K562 (cell line): ENCODE data around the gene RPS2. TPM values are rescaled to one million over a fixed set of nuclear protein-coding genes. Genes with fewer than 3 reads are reported as not detected.

ENCODE experiments used
- ATAC-seq: fragments of 200-7000 bp; cut with Tn5 transposase; 3 replicates; pipeline ENCODE4 v1.9.1; 2020; ENCODE audit warnings: moderate library complexity
- BruUV-seq: library from RNA; stranded (reverse); fragments of 400-500 nt; replicated peaks from 2 replicates; lab custom pipeline; 2021; lab: Mats Ljungman, UMichigan
- CTCF ChIA-PET: fragments of 300-600 bp; formaldehyde crosslinking; extraction: SDS; loops from one replicate; lab custom pipeline; 2021; ENCODE audit warnings: low intra/inter-chr PET ratio; lab: Yijun Ruan, JAX
- POLR2A ChIA-PET: fragments of 300-600, 350-650 bp; sonication (Branson Sonifier 250); formaldehyde crosslinking; extraction: SDS; loops from one replicate; lab custom pipeline; 2021; ENCODE audit warnings: antibody characterized with exemption, inconsistent platforms; lab: Yijun Ruan, JAX
- DNase-seq, 4 experiments: peaks; one replicate each; pipeline versions ENCODE4 v3.0.0 to v3.0.0-alpha.2; 2011 to 2018; ENCODE audit warnings: low spot score in 3 of 4, mixed read lengths in 3 of 4; ENCODE audit errors: extremely low read depth in 1 of 4
- FAIRE-seq: peaks from 2 replicates; lab custom pipeline; 2011; peaks lifted over from hg19 to GRCh38; lab: Jason Lieb, UNC
- H2AFZ ChIP-seq: 2 replicates; pipeline ENCODE4 v1.6.0; 2011; ENCODE audit warnings: low read depth, low read length, control low read depth, inconsistent platforms
- H3K27ac ChIP-seq: fragments of 200-600 bp; 3 replicates; pipeline ENCODE4 v1.8.0; 2011; ENCODE audit warnings: low read depth, mild to moderate bottlenecking, control low read depth, inconsistent platforms, low read length, moderate library complexity, mixed read lengths; ENCODE audit errors: extremely low read depth
- H3K27me3 ChIP-seq, 2 experiments: fragments of 300-600 bp in 1 of 2; 2 replicates in 1 of 2; 3 replicates in 1 of 2; pipeline versions ENCODE4 v1.6.0 to v1.8.0; 2011; ENCODE audit warnings: inconsistent platforms in 2 of 2, low read length in 2 of 2, mild to moderate bottlenecking in 1 of 2, mixed read lengths in 1 of 2, moderate library complexity in 1 of 2; ENCODE audit not compliant: control insufficient read depth in 2 of 2, insufficient read depth in 2 of 2
- H3K36me3 ChIP-seq: fragments of 300-600 bp; 3 replicates; pipeline ENCODE4 v1.8.0; 2011; ENCODE audit warnings: mild to moderate bottlenecking, low read length, inconsistent platforms; ENCODE audit not compliant: control insufficient read depth, insufficient read depth
- H3K4me1 ChIP-seq, 2 experiments: fragments of 200-600 bp in 1 of 2; replicated peaks in 1 of 2; 2 replicates in 1 of 2; 3 replicates in 1 of 2; pipeline versions ENCODE4 v1.5.1 to v1.8.0; 2011; ENCODE audit warnings: inconsistent platforms in 2 of 2, low read length in 2 of 2, mild to moderate bottlenecking in 1 of 2, mixed read lengths in 1 of 2, moderate library complexity in 1 of 2; ENCODE audit not compliant: control insufficient read depth in 2 of 2, insufficient read depth in 2 of 2
- H3K4me2 ChIP-seq: 2 replicates; pipeline ENCODE4 v1.6.1; 2011; ENCODE audit warnings: low read length, control low read depth, inconsistent platforms, mixed read lengths; ENCODE audit not compliant: insufficient read depth
- H3K4me3 ChIP-seq: fragments of 200-600 bp; sonication (generic), shearing (Covaris generic); 2 replicates; pipeline ENCODE4 v1.5.1; 2016; ENCODE audit warnings: control low read depth, inconsistent platforms
- H3K79me2 ChIP-seq: fragments of 200-600 bp; 3 replicates; pipeline ENCODE4 v1.8.0; 2011; ENCODE audit warnings: low read length, inconsistent platforms; ENCODE audit not compliant: control insufficient read depth, insufficient read depth
- H3K9ac ChIP-seq, 2 experiments: 2 replicates each; pipeline versions ENCODE4 v1.6.0 to v1.6.1; 2011; ENCODE audit warnings: low read depth in 2 of 2, low read length in 2 of 2, control low read depth in 1 of 2, inconsistent platforms in 1 of 2, mild to moderate bottlenecking in 1 of 2, mixed read lengths in 1 of 2; ENCODE audit not compliant: insufficient read depth in 1 of 2
- H3K9me1 ChIP-seq: one replicate; pipeline ENCODE4 v1.6.0; 2011; ENCODE audit warnings: inconsistent platforms, mild to moderate bottlenecking, low read length, moderate library complexity; ENCODE audit not compliant: control insufficient read depth, insufficient read depth
- H3K9me3 ChIP-seq: replicated peaks from 2 replicates; pipeline ENCODE4 v1.5.1; 2011; ENCODE audit warnings: low read depth, low read length, inconsistent platforms; ENCODE audit not compliant: control insufficient read depth, insufficient read depth
- H4K20me1 ChIP-seq: replicated peaks from 2 replicates; pipeline ENCODE4 v1.6.1; 2011; ENCODE audit warnings: low read length, inconsistent platforms, mixed read lengths; ENCODE audit not compliant: control insufficient read depth, insufficient read depth
- CREB1 ChIP-seq, 2 experiments: sonication (generic) in 1 of 2; formaldehyde crosslinking in 1 of 2; IDR thresholded peaks; 2 replicates each; pipeline versions ENCODE4 v1.6.1 to v1.8.0; 2012 to 2022; ENCODE audit warnings: inconsistent platforms in 1 of 2, mild to moderate bottlenecking in 1 of 2, missing genetic modification reagents in 1 of 2, moderate library complexity in 1 of 2
- DIDO1 ChIP-seq: fragments of 450-650 bp; IDR thresholded peaks from 2 replicates; pipeline ENCODE4 v1.6.1; 2016; ENCODE audit warnings: low read depth, missing biosample characterization, missing genetic modification characterization
- EP400 ChIP-seq: fragments of 450-650 bp; IDR thresholded peaks from 2 replicates; pipeline ENCODE4 v1.6.1; 2017; ENCODE audit warnings: antibody characterized with exemption, mild to moderate bottlenecking, moderate library complexity
- ESRRB ChIP-seq: fragments of 250-450 bp; sonication (Bioruptor Pico); IDR thresholded peaks from 2 replicates; pipeline ENCODE4 v1.5.0; 2020; ENCODE audit warnings: mild to moderate bottlenecking, moderate library complexity, borderline replicate concordance
- GABPB1 ChIP-seq: sonication (generic); formaldehyde crosslinking; IDR thresholded peaks from 2 replicates; pipeline ENCODE4 v1.8.0; 2022; ENCODE audit warnings: mild to moderate bottlenecking, missing genetic modification reagents
- MCM7 ChIP-seq, 2 experiments: fragments of 450-650 bp; IDR thresholded peaks; 2 replicates each; pipeline ENCODE4 v1.6.1; 2016 to 2018
- MITF ChIP-seq: IDR thresholded peaks from 2 replicates; pipeline ENCODE4 v1.6.1; 2014; ENCODE audit warnings: antibody characterized with exemption
- NFIC ChIP-seq: fragments of 450-650 bp; IDR thresholded peaks from 2 replicates; pipeline ENCODE4 v1.6.1; 2017; ENCODE audit warnings: mild to moderate bottlenecking, inconsistent platforms
- NR3C1 ChIP-seq: sonication (generic); formaldehyde crosslinking; IDR thresholded peaks from 2 replicates; pipeline ENCODE4 v1.8.1; 2022; ENCODE audit warnings: missing genetic modification reagents
- THAP7 ChIP-seq: fragments of 250-450 bp; sonication (Bioruptor Pico); IDR thresholded peaks from 2 replicates; pipeline ENCODE4 v1.5.0; 2021
- TOE1 ChIP-seq, 2 experiments: fragments of 450-650 bp in 1 of 2; sonication (generic) in 1 of 2; formaldehyde crosslinking in 1 of 2; IDR thresholded peaks; 2 replicates each; pipeline versions ENCODE4 v1.7.1 to v1.8.0; 2016 to 2022; ENCODE audit warnings: borderline replicate concordance in 2 of 2, mild to moderate bottlenecking in 2 of 2, antibody characterized with exemption in 1 of 2, inconsistent platforms in 1 of 2, low read depth in 1 of 2, missing genetic modification reagents in 1 of 2, moderate library complexity in 1 of 2
- ZNF347 ChIP-seq: fragments of 450-650 bp; formaldehyde crosslinking; IDR thresholded peaks from 2 replicates; pipeline ENCODE4 v1.4.0; 2020; ENCODE audit warnings: low read depth, mild to moderate bottlenecking, moderate library complexity
- ZNF592 ChIP-seq: fragments of 450-650 bp; IDR thresholded peaks from 2 replicates; pipeline ENCODE4 v1.6.1; 2017; ENCODE audit warnings: antibody characterized with exemption, mild to moderate bottlenecking
- ZNF79 ChIP-seq: fragments of 250-450 bp; sonication (Bioruptor Pico); IDR thresholded peaks from 2 replicates; pipeline ENCODE4 v1.4.0; 2020; ENCODE audit warnings: low read depth, mild to moderate bottlenecking, moderate library complexity
- WGBS: fragments of 100-300 bp; shearing (Covaris generic); methylation state at CpG from one replicate; pipeline ENCODE4 v1.1.6; 2016; ENCODE audit warnings: low coverage, mixed read lengths; ENCODE audit not compliant: insufficient coverage; ENCODE audit errors: missing lambda C conversion rate; 5-methylcytosine and 5-hydroxymethylcytosine counted together
- in situ Hi-C: fragments of 300-500 bp; cut with MboI; formaldehyde crosslinking; loops from 4 replicates; pipeline ENCODE4 v1.15.0; 2018; ENCODE audit warnings: inconsistent platforms, mixed read lengths
- intact Hi-C: fragments of 100-400 bp; cut with micrococcal nuclease; formaldehyde crosslinking; loops from 2 replicates; pipeline ENCODE4 v1.14.2; 2022
- polyA plus RNA-seq, 8 experiments: library from polyadenylated mRNA; depleted of rRNA in 4 of 8; stranded (reverse) in 5 of 8; unstranded in 3 of 8; fragments of >200 nt; fragmentation: Nextera tagmentation in 2 of 8; fragmentation: Illumina TruSeq in 1 of 8; extraction: Ambion mirVana in 2 of 8; extraction: Trizol in 1 of 8; gene quantifications; 2 replicates each; pipeline versions ENCODE4 v1.2.1 to v1.2.3, GENCODE V29; 2011 to 2014; ENCODE audit warnings: inconsistent platforms in 1 of 8, missing spikeins in 1 of 8
- total RNA-seq, 7 experiments: library from RNA; depleted of rRNA in 6 of 7; stranded (reverse); fragments of >200 nt in 6 of 7; fragmentation: Illumina TruSeq in 2 of 7; extraction: Trizol in 2 of 7; gene quantifications; 2 replicates each; pipeline versions ENCODE4 v1.2.1 to v1.2.3, GENCODE V29; 2011 to 2021; ENCODE audit warnings: low replicate concordance in 1 of 7

The RPS2 gene
- total and polyA plus RNA-seq, 9 of the 15 experiments (the other 6 are each of a cell fraction or from before 2014, with no cell fraction given) = 834 to 4,794 (median 3,793) TPM

- Histone ChIP-seq H3K36me3 (peaks cover 22% of the 10 kb centered on the region; the same call in 2 of the 3 replicates), H3K79me2 (peaks cover 31% of the 10 kb centered on the region), H3K4me2 (peak overlapping the region; percentile 87), H3K9ac (peak overlapping the region; percentile 80 to 96), H3K27me3 (no peaks in the 10 kb centered on the region), H3K4me3 (peak overlapping the region; percentile 64), H3K27ac (peak overlapping the region; percentile 94), H3K4me1 (peaks cover 29 to 56% of the 10 kb centered on the region in 2 experiments), H3K9me1 (no peaks in the 10 kb centered on the region), H3K9me3 (no peaks in the 10 kb centered on the region), H4K20me1 (no peaks in the 10 kb centered on the region; the same call in 1 of the 2 replicates), H2AFZ (peak overlapping the region; percentile 95)
- in situ Hi-C loops (no loop called here), intact Hi-C loops (loop anchor here (2.0 kb wide), 1 partner anchor 17 kb away; the partner anchor contains the start of gene ZNF598)
- 2% methylated on average over 33 of the region's 96 CpGs for WGBS
- ATAC-seq (peak; percentile 82), DNase-seq (peak; percentile 97 to 99 (median 97)), FAIRE-seq (peak; percentile 86)
- no TSS peak for BruUV-seq
- ChIA-PET CTCF (no interaction called here), POLR2A (interaction anchor here (0.5 to 5.5 kb wide), 7 partner anchors 12 to 436 kb away, joined by 3 to 50 read pairs (median 3); partner anchors contain the start of genes RNF151 and RPS2)
- TF ChIP-seq MITF (no peak), ESRRB (no peak), GABPB1 (peak; percentile 74), ZNF592 (peak; percentile 87), CREB1 (IDR thresholded peaks at IDR 0.05) (no peak; the same call in 1 of the 2 replicates), CREB1 (CRISPR knock-in tag; IDR thresholded peaks at IDR 0.05) (peak; percentile 35), DIDO1 (tag) (no peak), ZNF79 (no peak), EP400 (peak; percentile 84; the same call in 1 of the 2 replicates), TOE1 (IDR thresholded peaks at IDR 0.05; ENCODE audit: borderline replicate concordance) (no peak), TOE1 (CRISPR knock-in tag; IDR thresholded peaks at IDR 0.05; ENCODE audit: borderline replicate concordance, low read depth) (0 out of 2 replicates have a peak, but pooled peaks have one; percentile 89), NFIC (0 out of 2 replicates have a peak, but pooled peaks have one; percentile 8), NR3C1 (peak; percentile 77), ZNF347 (no peak), THAP7 (peak; percentile 60; the same call in 1 of the 2 replicates), MCM7 (IDR thresholded peaks at IDR 0.05) (no peak)
Observed at GRCh38 chr16:1991948-1992703, 27.5 kb upstream of the RPS2 start.
